Hematopoietic multipotent progenitor cell treated with erythropoietin and hydrocortisone succinate and interleukin-3 and kit ligand, for 15 days (in vitro differentiated cells): Measurements from ENCODE around the gene NT5DC3.

Experiments
- DNase-seq: peaks from one replicate; pipeline ENCODE4 v3.0.0-alpha.2; 2015; ENCODE audit warnings: low spot score

NT5DC3 gene

GRCh38 chr12:103840876-103841689 lies at the start of gene NT5DC3:
Gene NT5DC3, minus strand, starts transcription at chr12:103841234. Its CDS starts 78 bp downstream, at chr12:103841156.
- peak; percentile 74 for DNase-seq

- no peak for DNase-seq
Measured at GRCh38 chr12:103887738-103888137, 46.7 kb upstream of the NT5DC3 start.

- DNase-seq: no peak
Measured at GRCh38 chr12:103886195-103886797, 45.3 kb upstream of the NT5DC3 start.

GRCh38 chr12:103884316-103884715 lies 43.3 kb upstream of the NT5DC3 start:
- no peak for DNase-seq

- no peak for DNase-seq
Measured at GRCh38 chr12:103883908-103884307, 42.9 kb upstream of the NT5DC3 start.

GRCh38 chr12:103882861-103883596 lies 42.0 kb upstream of the NT5DC3 start:
- no peak for DNase-seq

GRCh38 chr12:103881261-103881660 lies 40.2 kb upstream of the NT5DC3 start:
- DNase-seq: no peak

- no peak for DNase-seq
Measured at GRCh38 chr12:103880299-103881142, 39.5 kb upstream of the NT5DC3 start.

GRCh38 chr12:103879878-103880277 lies 38.8 kb upstream of the NT5DC3 start:
- DNase-seq: no peak

GRCh38 chr12:103879048-103879692 lies 38.1 kb upstream of the NT5DC3 start:
- DNase-seq: no peak

GRCh38 chr12:103877934-103878510 lies 37.0 kb upstream of the NT5DC3 start:
- peak; percentile 58 for DNase-seq

GRCh38 chr12:103877288-103877687 lies 36.3 kb upstream of the NT5DC3 start:
- no peak for DNase-seq

- DNase-seq: no peak
Measured at GRCh38 chr12:103875666-103876065, 34.6 kb upstream of the NT5DC3 start.

- DNase-seq: no peak
Measured at GRCh38 chr12:103868215-103868614, 27.2 kb upstream of the NT5DC3 start.

- no peak for DNase-seq
Measured at GRCh38 chr12:103865151-103865730, 24.2 kb upstream of the NT5DC3 start.

GRCh38 chr12:103864710-103865109 lies 23.7 kb upstream of the NT5DC3 start:
- no peak for DNase-seq

- DNase-seq: no peak
Measured at GRCh38 chr12:103858953-103859601, 18.0 kb upstream of the NT5DC3 start.

GRCh38 chr12:103858335-103858734 lies 17.3 kb upstream of the NT5DC3 start:
- DNase-seq: no peak

GRCh38 chr12:103857164-103857563 lies 16.1 kb upstream of the NT5DC3 start:
- DNase-seq: no peak
